Measurements from ENCODE around the gene CCDC85C. TPM values are rescaled to one million over a fixed set of nuclear protein-coding genes. Genes with fewer than 3 reads are reported as not detected.

CCDC85C gene
- total and polyA plus RNA-seq, 2 of the 8 experiments (the other 6 are each of a cell fraction or from before 2014, with no cell fraction given) = 16.8 to 35.8 TPM

DNA sequence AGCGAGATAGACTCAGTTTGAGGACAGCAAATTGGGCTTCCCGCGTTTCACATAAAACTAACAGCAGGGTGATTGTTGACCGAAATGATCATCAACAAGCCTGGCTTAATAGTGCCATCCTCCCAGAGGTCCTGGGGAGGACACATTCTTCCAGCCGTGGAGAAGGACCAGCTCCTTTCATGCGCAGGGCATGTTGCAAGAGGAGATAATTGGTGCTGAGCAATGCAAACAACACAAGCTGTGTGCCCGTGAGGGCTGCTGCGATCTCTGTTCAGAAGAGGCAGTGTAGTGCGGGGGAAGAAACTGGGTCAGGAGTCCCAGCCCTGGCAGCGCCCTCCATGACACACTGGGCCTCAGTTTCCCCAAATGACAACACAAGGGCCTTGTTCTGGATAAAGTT, 54.3 kb downstream of the CCDC85C start (continued):
- TF ChIP-seq, protein P1, sequence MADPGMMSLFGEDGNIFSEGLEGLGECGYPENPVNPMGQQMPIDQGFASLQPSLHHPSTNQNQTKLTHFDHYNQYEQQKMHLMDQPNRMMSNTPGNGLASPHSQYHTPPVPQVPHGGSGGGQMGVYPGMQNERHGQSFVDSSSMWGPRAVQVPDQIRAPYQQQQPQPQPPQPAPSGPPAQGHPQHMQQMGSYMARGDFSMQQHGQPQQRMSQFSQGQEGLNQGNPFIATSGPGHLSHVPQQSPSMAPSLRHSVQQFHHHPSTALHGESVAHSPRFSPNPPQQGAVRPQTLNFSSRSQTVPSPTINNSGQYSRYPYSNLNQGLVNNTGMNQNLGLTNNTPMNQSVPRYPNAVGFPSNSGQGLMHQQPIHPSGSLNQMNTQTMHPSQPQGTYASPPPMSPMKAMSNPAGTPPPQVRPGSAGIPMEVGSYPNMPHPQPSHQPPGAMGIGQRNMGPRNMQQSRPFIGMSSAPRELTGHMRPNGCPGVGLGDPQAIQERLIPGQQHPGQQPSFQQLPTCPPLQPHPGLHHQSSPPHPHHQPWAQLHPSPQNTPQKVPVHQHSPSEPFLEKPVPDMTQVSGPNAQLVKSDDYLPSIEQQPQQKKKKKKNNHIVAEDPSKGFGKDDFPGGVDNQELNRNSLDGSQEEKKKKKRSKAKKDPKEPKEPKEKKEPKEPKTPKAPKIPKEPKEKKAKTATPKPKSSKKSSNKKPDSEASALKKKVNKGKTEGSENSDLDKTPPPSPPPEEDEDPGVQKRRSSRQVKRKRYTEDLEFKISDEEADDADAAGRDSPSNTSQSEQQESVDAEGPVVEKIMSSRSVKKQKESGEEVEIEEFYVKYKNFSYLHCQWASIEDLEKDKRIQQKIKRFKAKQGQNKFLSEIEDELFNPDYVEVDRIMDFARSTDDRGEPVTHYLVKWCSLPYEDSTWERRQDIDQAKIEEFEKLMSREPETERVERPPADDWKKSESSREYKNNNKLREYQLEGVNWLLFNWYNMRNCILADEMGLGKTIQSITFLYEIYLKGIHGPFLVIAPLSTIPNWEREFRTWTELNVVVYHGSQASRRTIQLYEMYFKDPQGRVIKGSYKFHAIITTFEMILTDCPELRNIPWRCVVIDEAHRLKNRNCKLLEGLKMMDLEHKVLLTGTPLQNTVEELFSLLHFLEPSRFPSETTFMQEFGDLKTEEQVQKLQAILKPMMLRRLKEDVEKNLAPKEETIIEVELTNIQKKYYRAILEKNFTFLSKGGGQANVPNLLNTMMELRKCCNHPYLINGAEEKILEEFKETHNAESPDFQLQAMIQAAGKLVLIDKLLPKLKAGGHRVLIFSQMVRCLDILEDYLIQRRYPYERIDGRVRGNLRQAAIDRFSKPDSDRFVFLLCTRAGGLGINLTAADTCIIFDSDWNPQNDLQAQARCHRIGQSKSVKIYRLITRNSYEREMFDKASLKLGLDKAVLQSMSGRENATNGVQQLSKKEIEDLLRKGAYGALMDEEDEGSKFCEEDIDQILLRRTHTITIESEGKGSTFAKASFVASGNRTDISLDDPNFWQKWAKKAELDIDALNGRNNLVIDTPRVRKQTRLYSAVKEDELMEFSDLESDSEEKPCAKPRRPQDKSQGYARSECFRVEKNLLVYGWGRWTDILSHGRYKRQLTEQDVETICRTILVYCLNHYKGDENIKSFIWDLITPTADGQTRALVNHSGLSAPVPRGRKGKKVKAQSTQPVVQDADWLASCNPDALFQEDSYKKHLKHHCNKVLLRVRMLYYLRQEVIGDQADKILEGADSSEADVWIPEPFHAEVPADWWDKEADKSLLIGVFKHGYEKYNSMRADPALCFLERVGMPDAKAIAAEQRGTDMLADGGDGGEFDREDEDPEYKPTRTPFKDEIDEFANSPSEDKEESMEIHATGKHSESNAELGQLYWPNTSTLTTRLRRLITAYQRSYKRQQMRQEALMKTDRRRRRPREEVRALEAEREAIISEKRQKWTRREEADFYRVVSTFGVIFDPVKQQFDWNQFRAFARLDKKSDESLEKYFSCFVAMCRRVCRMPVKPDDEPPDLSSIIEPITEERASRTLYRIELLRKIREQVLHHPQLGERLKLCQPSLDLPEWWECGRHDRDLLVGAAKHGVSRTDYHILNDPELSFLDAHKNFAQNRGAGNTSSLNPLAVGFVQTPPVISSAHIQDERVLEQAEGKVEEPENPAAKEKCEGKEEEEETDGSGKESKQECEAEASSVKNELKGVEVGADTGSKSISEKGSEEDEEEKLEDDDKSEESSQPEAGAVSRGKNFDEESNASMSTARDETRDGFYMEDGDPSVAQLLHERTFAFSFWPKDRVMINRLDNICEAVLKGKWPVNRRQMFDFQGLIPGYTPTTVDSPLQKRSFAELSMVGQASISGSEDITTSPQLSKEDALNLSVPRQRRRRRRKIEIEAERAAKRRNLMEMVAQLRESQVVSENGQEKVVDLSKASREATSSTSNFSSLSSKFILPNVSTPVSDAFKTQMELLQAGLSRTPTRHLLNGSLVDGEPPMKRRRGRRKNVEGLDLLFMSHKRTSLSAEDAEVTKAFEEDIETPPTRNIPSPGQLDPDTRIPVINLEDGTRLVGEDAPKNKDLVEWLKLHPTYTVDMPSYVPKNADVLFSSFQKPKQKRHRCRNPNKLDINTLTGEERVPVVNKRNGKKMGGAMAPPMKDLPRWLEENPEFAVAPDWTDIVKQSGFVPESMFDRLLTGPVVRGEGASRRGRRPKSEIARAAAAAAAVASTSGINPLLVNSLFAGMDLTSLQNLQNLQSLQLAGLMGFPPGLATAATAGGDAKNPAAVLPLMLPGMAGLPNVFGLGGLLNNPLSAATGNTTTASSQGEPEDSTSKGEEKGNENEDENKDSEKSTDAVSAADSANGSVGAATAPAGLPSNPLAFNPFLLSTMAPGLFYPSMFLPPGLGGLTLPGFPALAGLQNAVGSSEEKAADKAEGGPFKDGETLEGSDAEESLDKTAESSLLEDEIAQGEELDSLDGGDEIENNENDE (IDR thresholded peaks at IDR 0.05; ENCODE audit: insufficient replicate concordance, low read length) = no peak
- TF ChIP-seq EZH2 (IDR thresholded peaks at IDR 0.05; ENCODE audit: low read depth, low read length, severe bottlenecking) (no peak), RBBP5 (IDR thresholded peaks at IDR 0.05; ENCODE audit: borderline replicate concordance, low read depth, low read length) (no peak), SIRT6 (IDR thresholded peaks at IDR 0.05; ENCODE audit: low read length) (no peak), CREB1 (IDR thresholded peaks at IDR 0.05) (no peak), SAP30 (IDR thresholded peaks at IDR 0.05; ENCODE audit: insufficient read depth, insufficient replicate concordance, low read length) (no peak), GABPA (IDR thresholded peaks at IDR 0.05; ENCODE audit: borderline replicate concordance, insufficient read depth, low read length) (no peak)
- TF ChIP-seq, protein P2, sequence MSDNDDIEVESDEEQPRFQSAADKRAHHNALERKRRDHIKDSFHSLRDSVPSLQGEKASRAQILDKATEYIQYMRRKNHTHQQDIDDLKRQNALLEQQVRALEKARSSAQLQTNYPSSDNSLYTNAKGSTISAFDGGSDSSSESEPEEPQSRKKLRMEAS (IDR thresholded peaks at IDR 0.05) = no peak

Measured in H1 (cell line).